Measurements from ENCODE around the gene ADAMTS13.

Gene ADAMTS13

GRCh38 chr9:133472277-133472645 is 50.1 kb downstream of the ADAMTS13 start:
- DNase-seq (ENCODE audit: low read depth) = no peak

GRCh38 chr9:133472753-133473378 is 50.7 kb downstream of the ADAMTS13 start:
- no peak for DNase-seq (ENCODE audit: low read depth)

DNA sequence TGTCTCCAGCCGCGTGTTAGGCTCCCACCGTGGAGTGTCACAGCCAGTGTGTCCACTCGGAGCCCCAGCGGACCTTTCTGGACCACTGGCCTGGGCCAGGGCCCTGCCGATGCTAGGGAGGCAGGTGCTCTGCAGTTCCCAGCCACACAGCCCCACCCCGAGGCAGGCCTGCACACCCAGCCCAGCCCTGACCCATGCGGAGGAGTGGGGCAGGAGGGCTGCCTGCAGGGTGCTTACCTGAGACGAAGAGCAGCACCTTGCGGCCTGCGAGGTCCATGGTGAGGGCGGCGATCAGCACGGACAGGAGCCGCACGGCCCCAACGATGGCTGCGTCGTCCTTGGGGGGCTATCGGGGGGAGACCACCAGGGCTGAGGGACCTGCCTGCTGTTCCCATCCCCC is 51.6 kb downstream of the ADAMTS13 start:
- no peak for DNase-seq (ENCODE audit: low read depth)

DNA sequence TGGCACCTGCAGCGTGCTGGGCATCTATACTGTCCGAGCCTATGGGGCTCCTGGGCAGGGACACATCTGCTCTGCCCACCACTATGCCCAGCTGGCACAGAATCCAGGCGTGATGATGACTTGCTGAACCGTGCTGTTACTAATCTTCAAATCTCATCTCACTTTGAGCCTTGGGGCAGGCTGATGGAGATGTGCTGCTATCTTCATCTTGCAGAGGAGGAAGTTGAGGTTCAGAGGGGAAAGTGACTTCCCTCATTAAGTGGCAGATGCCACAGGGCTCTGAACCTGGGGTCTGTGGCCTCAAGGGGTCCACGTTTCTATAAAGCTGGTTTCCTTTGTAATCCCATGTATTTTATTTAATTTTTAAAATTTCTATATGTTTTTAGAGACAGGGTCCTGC is 52.0 kb downstream of the ADAMTS13 start:
- no peak for DNase-seq (ENCODE audit: low read depth)

DNA sequence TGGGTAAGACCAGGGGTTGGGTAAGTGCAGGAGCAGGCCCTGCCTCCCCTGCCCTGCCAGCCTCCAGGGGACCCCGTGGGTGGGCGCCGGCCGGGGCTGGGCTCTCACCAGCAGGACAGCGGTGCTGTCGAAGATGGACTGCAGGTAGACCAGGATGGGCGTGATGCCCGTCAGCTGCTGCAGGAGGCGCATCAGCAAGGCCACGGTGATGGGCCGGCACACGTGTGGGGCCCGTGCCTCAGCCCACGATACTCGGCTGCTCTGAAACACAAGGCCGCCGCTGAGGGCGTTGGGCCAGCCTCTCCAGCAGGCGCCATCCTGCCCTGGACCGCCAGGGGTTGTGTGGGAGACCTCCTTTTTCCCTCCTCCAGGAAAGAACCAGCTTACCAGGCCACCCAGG is 52.7 kb downstream of the ADAMTS13 start:
- DNase-seq (ENCODE audit: low read depth) = no peak

DNA sequence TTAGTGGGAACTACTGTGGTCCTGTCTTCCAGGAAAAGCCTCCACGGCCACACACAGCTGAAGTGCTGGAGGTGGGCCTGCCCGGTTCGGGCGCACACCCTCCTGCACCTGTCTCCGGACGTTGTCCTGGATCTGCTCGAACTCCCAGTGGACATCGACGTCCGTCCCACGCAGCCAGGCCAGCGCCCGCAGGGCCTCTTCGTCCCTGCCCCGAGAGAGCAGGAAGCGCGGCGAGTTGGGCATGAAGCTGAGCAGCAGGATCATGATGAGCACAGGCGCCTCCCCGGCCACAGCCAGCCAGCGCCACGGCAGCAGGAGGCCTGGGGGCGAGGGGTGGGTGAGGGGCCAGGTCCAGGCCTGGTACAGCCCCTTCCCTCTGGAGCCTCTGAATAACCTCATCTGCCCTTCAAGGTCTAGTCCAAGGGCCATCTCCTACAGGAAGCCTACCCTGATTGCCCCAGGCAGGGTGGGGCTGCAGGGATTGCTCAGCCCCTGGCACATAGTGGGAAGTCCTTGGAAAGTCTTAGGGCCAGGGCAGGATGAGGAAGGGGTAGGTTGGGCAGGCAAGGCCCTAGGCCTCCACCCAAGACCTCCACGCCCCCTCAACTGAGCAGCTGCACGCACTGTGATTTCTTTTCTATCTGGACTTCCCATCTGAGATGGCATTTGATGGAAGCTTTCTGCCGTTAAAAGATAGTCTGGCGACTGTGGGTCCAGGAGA is 53.3 kb downstream of the ADAMTS13 start:
- DNase-seq (ENCODE audit: low read depth) = no peak

DNA sequence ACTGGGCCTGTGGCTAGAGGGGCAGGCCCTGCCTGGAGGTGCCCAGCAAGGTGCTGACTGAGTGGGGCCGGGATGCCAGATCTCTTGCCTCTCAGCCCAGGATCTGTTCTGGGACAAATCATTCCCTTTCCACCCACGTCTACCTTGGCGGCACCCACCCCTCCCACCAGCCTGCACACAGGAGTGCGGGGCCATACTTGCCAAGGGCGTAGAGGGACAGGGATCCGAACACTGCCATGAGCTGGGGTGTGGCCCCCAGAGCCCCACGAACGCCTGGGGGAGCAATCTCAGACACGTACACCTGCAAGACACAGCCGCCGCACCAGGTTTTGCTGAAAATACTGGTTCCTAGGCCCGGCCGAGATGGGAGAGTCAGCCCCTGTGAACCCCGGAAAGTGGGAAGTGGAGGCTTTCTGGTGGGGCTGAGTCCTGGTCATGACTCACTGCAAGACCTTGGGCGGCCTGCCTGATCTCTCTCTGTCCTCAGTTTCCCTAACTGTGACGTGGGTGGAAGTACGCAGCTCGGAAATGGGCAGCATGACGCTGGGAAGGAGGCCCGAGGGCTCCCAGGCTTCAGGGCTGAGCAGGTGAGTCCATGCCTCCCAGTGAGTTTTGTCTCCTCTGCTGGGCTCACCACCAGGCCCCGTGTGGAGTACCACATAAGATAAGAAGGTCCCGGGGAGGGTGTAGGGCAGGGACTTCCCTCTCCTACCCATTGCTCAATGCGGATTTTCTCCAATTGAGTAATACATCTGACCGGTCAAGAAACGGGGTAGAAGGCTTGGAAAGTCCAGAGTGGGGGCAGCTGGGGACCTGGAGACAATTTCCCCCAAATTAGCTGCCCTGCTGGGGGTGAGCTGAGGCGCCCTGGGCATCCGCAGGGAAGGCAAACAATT is 54.1 kb downstream of the ADAMTS13 start:
- DNase-seq (ENCODE audit: low read depth) = no peak

- DNase-seq (ENCODE audit: low read depth) = no peak
Measured at GRCh38 chr9:133476941-133477340, 54.8 kb downstream of the ADAMTS13 start.

- no peak for DNase-seq (ENCODE audit: low read depth)
Measured at GRCh38 chr9:133477461-133477860, 55.3 kb downstream of the ADAMTS13 start.

GRCh38 chr9:133477992-133478850 is 56.1 kb downstream of the ADAMTS13 start:
- no peak for DNase-seq (ENCODE audit: low read depth)

DNA sequence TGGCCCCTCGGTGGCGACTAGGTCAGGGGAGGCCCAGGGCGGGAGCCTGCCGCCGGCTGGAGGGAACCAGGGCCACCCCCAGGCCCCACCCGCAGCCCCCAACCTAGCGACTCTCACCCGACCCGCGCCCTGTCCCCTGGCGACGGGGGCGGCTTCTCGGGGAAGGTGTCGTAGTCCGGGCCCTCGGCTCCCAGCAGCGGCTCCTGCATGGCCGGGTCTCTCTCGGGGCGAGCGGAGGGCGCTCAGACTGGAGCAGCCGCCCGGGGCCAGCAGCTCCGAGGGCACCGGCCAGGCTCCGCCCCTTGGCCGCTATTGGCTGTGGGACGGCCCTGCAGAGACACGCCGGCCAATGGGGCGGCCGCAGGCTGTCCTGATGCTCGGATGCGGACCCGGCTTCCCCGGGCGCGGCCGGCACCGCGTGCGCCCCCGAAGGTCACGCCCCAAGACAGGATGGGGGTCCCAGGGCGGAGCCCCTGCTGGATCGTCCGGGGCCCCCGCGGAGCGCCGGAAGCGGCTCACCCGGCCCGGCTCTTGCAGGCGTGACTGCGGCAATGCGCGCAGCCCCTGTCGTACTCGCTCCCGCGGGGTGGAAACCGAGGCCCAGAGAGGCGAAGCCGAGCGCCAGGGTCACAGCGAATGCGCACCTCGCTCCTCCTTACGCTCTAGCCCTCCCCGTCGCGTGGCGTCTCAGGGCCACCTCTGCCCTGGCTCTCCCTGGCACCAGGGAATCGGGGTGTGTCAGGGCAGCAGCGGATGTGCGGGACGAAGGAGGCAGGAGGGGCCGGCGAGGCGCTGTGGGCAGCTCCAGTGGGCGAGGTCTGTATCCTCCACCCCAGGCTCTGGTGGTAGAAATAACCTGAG is 56.9 kb downstream of the ADAMTS13 start, which contains the start of gene SLC2A6:
SLC2A6 (minus strand) TSS at position 249 of the 861 bp plus-strand sequence; CDS start at position 209, 40 bp downstream.
- peak; percentile 54 for DNase-seq (ENCODE audit: low read depth)

GRCh38 chr9:133483611-133484010 is 61.4 kb downstream of the ADAMTS13 start:
- no peak for DNase-seq (ENCODE audit: low read depth)

DNA sequence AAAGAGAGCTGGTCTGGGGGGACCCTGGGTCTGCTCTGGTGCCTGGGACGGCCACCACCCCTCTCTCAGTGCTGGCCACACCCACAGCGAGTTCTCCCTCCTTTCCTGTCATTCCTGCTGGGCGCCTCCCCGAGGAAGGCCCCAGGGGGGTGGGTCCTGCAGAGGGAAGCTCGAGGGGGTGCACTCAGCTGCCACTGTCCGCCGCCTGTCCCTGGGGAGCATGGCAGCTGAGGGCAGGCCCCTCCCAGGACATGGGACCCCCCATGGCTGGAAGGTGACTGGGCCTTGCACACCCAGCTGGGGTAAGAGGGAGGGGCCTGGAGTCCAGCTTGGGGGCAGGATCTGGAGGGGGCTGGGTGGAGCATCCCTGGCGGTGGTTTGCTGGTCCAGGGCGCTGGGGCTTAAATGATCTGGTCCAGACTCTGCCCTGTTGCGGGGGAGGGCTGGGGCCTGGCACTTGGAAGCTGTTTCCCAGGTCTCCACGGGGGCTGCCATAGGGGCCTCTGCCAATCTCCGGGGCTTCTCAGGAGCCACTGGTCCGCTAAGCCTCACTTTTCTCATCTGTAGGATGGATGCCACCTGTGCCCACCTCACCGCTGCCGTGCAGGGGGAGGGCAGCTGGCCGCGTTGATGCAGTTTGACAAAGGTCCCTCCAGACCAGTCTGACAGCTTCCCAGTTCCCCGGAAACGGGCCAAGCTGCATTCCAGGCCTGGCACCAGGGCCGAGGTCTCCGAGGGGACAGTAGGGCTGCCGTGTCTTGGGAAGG is 62.7 kb downstream of the ADAMTS13 start:
- DNase-seq (ENCODE audit: low read depth) = no peak

- no peak for DNase-seq (ENCODE audit: low read depth)
Measured at GRCh38 chr9:133485531-133486260, 63.5 kb downstream of the ADAMTS13 start.

GRCh38 chr9:133487331-133487725 is 65.2 kb downstream of the ADAMTS13 start:
- DNase-seq (ENCODE audit: low read depth) = no peak

GRCh38 chr9:133488686-133489252 is 66.6 kb downstream of the ADAMTS13 start:
- no peak for DNase-seq (ENCODE audit: low read depth)

DNA sequence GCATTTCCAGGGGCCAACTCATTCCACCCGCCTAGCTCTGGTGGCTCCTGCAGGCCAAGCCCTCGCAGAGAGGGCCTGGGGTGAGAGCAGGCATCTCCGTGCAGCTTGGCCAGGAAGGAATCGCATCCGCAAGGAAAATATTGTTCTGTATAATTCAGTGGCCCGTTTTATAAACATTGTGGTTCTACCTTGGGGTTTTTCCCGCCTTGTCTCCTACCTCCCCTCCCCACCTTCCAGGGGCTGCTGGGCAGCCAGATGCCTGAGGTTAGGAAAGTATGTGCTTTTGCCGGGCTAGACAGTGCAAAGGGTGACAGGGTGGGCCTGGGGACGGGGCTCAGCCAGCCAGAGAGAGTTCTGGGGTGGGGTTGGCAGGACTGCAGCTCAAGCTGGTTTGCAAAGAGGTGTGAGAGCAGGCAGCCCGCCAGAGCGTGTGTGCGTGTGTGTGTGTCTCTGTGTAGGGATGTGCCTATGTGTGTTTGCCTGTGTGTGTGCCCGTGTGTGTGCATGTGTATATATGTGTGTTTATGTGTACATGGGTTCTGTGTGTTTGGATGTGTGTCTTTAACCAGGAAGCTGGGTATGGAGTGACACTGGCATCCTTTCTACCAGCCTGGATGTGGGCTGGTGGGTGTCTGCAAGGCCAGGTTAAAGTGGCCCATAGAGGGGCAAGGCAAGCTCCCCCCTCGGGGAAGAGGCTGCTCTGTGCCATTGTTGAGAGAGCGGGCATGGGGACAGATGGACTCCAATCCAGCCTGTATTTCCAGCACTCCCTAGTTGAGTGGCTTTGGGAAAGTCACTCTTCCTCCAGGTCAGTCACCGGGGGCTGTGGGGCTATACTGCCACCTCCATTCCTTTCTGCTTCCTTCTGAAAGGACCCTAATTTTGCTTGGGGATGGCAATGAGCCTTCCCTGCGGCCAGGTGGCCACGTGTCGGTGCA is 67.4 kb downstream of the ADAMTS13 start:
- no peak for DNase-seq (ENCODE audit: low read depth)

GRCh38 chr9:133490201-133490681 is 68.1 kb downstream of the ADAMTS13 start:
- DNase-seq (ENCODE audit: low read depth) = no peak

Measured in stimulated activated CD8-positive, alpha-beta memory T cell treated with anti-CD3 and anti-CD28 coated beads, Interleukin-15, amount 100 ng/mL, for 1 hour (primary cell).